Loucy (cell line): ENCODE measurements around the gene TFDP1.

Experiments
- H2AFZ ChIP-seq: fragments of 200-600 bp; sonication (generic); 2 replicates; pipeline ENCODE4 v1.6.0; 2016; ENCODE audit warnings: antibody characterized with exemption, mild to moderate bottlenecking, low read length, moderate library complexity
- H3F3A ChIP-seq: fragments of 200-600 bp; 2 replicates; pipeline ENCODE4 v1.6.0; 2016; ENCODE audit warnings: antibody characterized with exemption, low read depth, mild to moderate bottlenecking
- H3K27me3 ChIP-seq: fragments of 200-600 bp; sonication (generic); 2 replicates; pipeline ENCODE4 v1.6.1; 2014; ENCODE audit warnings: low read length, mild to moderate bottlenecking; ENCODE audit not compliant: insufficient read depth, poor library complexity, severe bottlenecking
- H3K36me3 ChIP-seq: fragments of 200-600 bp; sonication (generic); 2 replicates; pipeline ENCODE4 v1.6.1; 2016; ENCODE audit warnings: low read length; ENCODE audit not compliant: insufficient read depth
- H3K4me1 ChIP-seq: fragments of 200-600 bp; sonication (generic); 2 replicates; pipeline ENCODE4 v1.5.1; 2014; ENCODE audit warnings: low read length, mild to moderate bottlenecking; ENCODE audit not compliant: insufficient read depth, poor library complexity, severe bottlenecking
- H3K4me2 ChIP-seq: fragments of 200-600 bp; sonication (generic); 2 replicates; pipeline ENCODE4 v1.6.0; 2014; ENCODE audit warnings: antibody characterized with exemption, low read length, low read depth, mild to moderate bottlenecking; ENCODE audit not compliant: poor library complexity, severe bottlenecking
- H3K4me3 ChIP-seq: fragments of 200-600 bp; sonication (generic); 2 replicates; pipeline ENCODE4 v1.5.1; 2014; ENCODE audit warnings: low read length, mild to moderate bottlenecking, mixed read lengths; ENCODE audit not compliant: poor library complexity, severe bottlenecking
- H3K79me2 ChIP-seq: fragments of 200-600 bp; sonication (generic); 2 replicates; pipeline ENCODE4 v1.6.1; 2014; ENCODE audit warnings: low read length; ENCODE audit not compliant: insufficient read depth
- H3K9ac ChIP-seq: fragments of 200-600 bp; sonication (generic); 2 replicates; pipeline ENCODE4 v1.6.0; 2014; ENCODE audit warnings: mild to moderate bottlenecking, low read depth, low read length, moderate library complexity; ENCODE audit not compliant: poor library complexity, severe bottlenecking
- H3K9me2 ChIP-seq: fragments of 200-600 bp; sonication (generic); replicated peaks from 2 replicates; pipeline ENCODE4 v1.6.1; 2016; ENCODE audit warnings: low read depth, low read length, mixed read lengths
- H3K9me3 ChIP-seq: fragments of 200-600 bp; sonication (generic); 2 replicates; pipeline ENCODE4 v1.6.1; 2014; ENCODE audit warnings: mild to moderate bottlenecking, antibody characterized with exemption, low read length, low read depth; ENCODE audit not compliant: insufficient read depth
- H4K20me1 ChIP-seq: fragments of 200-600 bp; sonication (generic); 2 replicates; pipeline ENCODE4 v1.6.0; 2014; ENCODE audit warnings: antibody characterized with exemption, low read length, mild to moderate bottlenecking; ENCODE audit not compliant: insufficient read depth, poor library complexity, severe bottlenecking
- CTCF ChIP-seq: fragments of 200-600 bp; sonication (generic); conservative IDR thresholded peaks from 2 replicates; pipeline ENCODE4 v1.5.1; 2014; ENCODE audit warnings: mild to moderate bottlenecking, antibody characterized with exemption, low read length
- EZH2phosphoT487 ChIP-seq: fragments of 200-600 bp; IDR thresholded peaks from 2 replicates; pipeline ENCODE4 v1.6.1; 2018; ENCODE audit warnings: antibody characterized with exemption, mild to moderate bottlenecking, moderate library complexity, borderline replicate concordance

Gene TFDP1

GRCh38 chr13:113607889-113608635 lies 23.5 kb downstream of the TFDP1 start:
- no peaks in the 10 kb centered on the region for H4K20me1 ChIP-seq
- no peaks in the 10 kb centered on the region for H3K36me3 ChIP-seq
- no peak overlapping the region for H2AFZ ChIP-seq

GRCh38 chr13:113608967-113609533 lies 24.5 kb downstream of the TFDP1 start:
- TF ChIP-seq CTCF (no peak), EZH2phosphoT487 (no peak)
- Histone ChIP-seq H3K9ac (no peak overlapping the region), H3K4me2 (no peak overlapping the region), H3K27me3 (no peaks in the 10 kb centered on the region), H2AFZ (no peak overlapping the region), H4K20me1 (no peaks in the 10 kb centered on the region), H3F3A (no peaks in the 10 kb centered on the region), H3K79me2 (no peaks in the 10 kb centered on the region), H3K4me3 (no peak overlapping the region), H3K9me2 (no peaks in the 10 kb centered on the region), H3K9me3 (no peaks in the 10 kb centered on the region), H3K4me1 (no peaks in the 10 kb centered on the region), H3K36me3 (no peaks in the 10 kb centered on the region)

More at GRCh38 chr13:113607889-113608635, 23.5 kb downstream of the TFDP1 start:
- H3K79me2 ChIP-seq = no peaks in the 10 kb centered on the region
- no peaks in the 10 kb centered on the region for H3K27me3 ChIP-seq
- TF ChIP-seq CTCF (no peak), EZH2phosphoT487 (no peak)
- H3K4me1 ChIP-seq = no peaks in the 10 kb centered on the region
- H3F3A ChIP-seq = no peaks in the 10 kb centered on the region
- H3K9ac ChIP-seq = no peak overlapping the region
- no peaks in the 10 kb centered on the region for H3K9me2 ChIP-seq
- H3K4me2 ChIP-seq = no peak overlapping the region
- H3K4me3 ChIP-seq = no peak overlapping the region
- H3K9me3 ChIP-seq = no peaks in the 10 kb centered on the region

- Histone ChIP-seq H3K4me2 (no peak overlapping the region), H3F3A (no peaks in the 10 kb centered on the region), H3K79me2 (no peaks in the 10 kb centered on the region), H3K4me1 (no peaks in the 10 kb centered on the region), H2AFZ (no peak overlapping the region), H3K9me3 (no peaks in the 10 kb centered on the region), H3K9ac (no peak overlapping the region), H3K27me3 (no peaks in the 10 kb centered on the region), H3K36me3 (no peaks in the 10 kb centered on the region), H3K4me3 (no peak overlapping the region), H4K20me1 (no peaks in the 10 kb centered on the region), H3K9me2 (no peaks in the 10 kb centered on the region)
- TF ChIP-seq CTCF = no peak
- TF ChIP-seq EZH2phosphoT487 = no peak
Measured at GRCh38 chr13:113609616-113610015, 25.1 kb downstream of the TFDP1 start.
